K562 (cell line): ENCODE measurements around the gene SLC44A2. TPM values are rescaled to one million over a fixed set of nuclear protein-coding genes. Genes with fewer than 3 reads are reported as not detected.

Experiments
- ATAC-seq: fragments of 200-7000 bp; cut with Tn5 transposase; 3 replicates; pipeline ENCODE4 v1.9.1; 2020; ENCODE audit warnings: moderate library complexity
- BruUV-seq: library from RNA; stranded (reverse); fragments of 400-500 nt; replicated peaks from 2 replicates; lab custom pipeline; 2021; lab: Mats Ljungman, UMichigan
- CTCF ChIA-PET: fragments of 300-600 bp; formaldehyde crosslinking; extraction: SDS; loops from one replicate; lab custom pipeline; 2021; ENCODE audit warnings: low intra/inter-chr PET ratio; lab: Yijun Ruan, JAX
- POLR2A ChIA-PET: fragments of 300-600, 350-650 bp; sonication (Branson Sonifier 250); formaldehyde crosslinking; extraction: SDS; loops from one replicate; lab custom pipeline; 2021; ENCODE audit warnings: antibody characterized with exemption, inconsistent platforms; lab: Yijun Ruan, JAX
- DNase-seq, 4 experiments: peaks; one replicate each; pipeline versions ENCODE4 v3.0.0 to v3.0.0-alpha.2; 2011 to 2018; ENCODE audit warnings: low spot score in 3 of 4, mixed read lengths in 3 of 4; ENCODE audit errors: extremely low read depth in 1 of 4
- FAIRE-seq: peaks from 2 replicates; lab custom pipeline; 2011; peaks lifted over from hg19 to GRCh38; lab: Jason Lieb, UNC
- H2AFZ ChIP-seq: 2 replicates; pipeline ENCODE4 v1.6.0; 2011; ENCODE audit warnings: low read depth, low read length, control low read depth, inconsistent platforms
- H3K27ac ChIP-seq: fragments of 200-600 bp; 3 replicates; pipeline ENCODE4 v1.8.0; 2011; ENCODE audit warnings: low read depth, mild to moderate bottlenecking, control low read depth, inconsistent platforms, low read length, moderate library complexity, mixed read lengths; ENCODE audit errors: extremely low read depth
- H3K27me3 ChIP-seq, 2 experiments: fragments of 300-600 bp in 1 of 2; 2 replicates in 1 of 2; 3 replicates in 1 of 2; pipeline versions ENCODE4 v1.6.0 to v1.8.0; 2011; ENCODE audit warnings: inconsistent platforms in 2 of 2, low read length in 2 of 2, mild to moderate bottlenecking in 1 of 2, mixed read lengths in 1 of 2, moderate library complexity in 1 of 2; ENCODE audit not compliant: control insufficient read depth in 2 of 2, insufficient read depth in 2 of 2
- H3K36me3 ChIP-seq: fragments of 300-600 bp; 3 replicates; pipeline ENCODE4 v1.8.0; 2011; ENCODE audit warnings: mild to moderate bottlenecking, low read length, inconsistent platforms; ENCODE audit not compliant: control insufficient read depth, insufficient read depth
- H3K4me1 ChIP-seq, 2 experiments: fragments of 200-600 bp in 1 of 2; replicated peaks in 1 of 2; 2 replicates in 1 of 2; 3 replicates in 1 of 2; pipeline versions ENCODE4 v1.5.1 to v1.8.0; 2011; ENCODE audit warnings: inconsistent platforms in 2 of 2, low read length in 2 of 2, mild to moderate bottlenecking in 1 of 2, mixed read lengths in 1 of 2, moderate library complexity in 1 of 2; ENCODE audit not compliant: control insufficient read depth in 2 of 2, insufficient read depth in 2 of 2
- H3K4me2 ChIP-seq: 2 replicates; pipeline ENCODE4 v1.6.1; 2011; ENCODE audit warnings: low read length, control low read depth, inconsistent platforms, mixed read lengths; ENCODE audit not compliant: insufficient read depth
- H3K4me3 ChIP-seq: fragments of 200-600 bp; sonication (generic), shearing (Covaris generic); 2 replicates; pipeline ENCODE4 v1.5.1; 2016; ENCODE audit warnings: control low read depth, inconsistent platforms
- H3K79me2 ChIP-seq: fragments of 200-600 bp; 3 replicates; pipeline ENCODE4 v1.8.0; 2011; ENCODE audit warnings: low read length, inconsistent platforms; ENCODE audit not compliant: control insufficient read depth, insufficient read depth
- H3K9ac ChIP-seq, 2 experiments: 2 replicates each; pipeline versions ENCODE4 v1.6.0 to v1.6.1; 2011; ENCODE audit warnings: low read depth in 2 of 2, low read length in 2 of 2, control low read depth in 1 of 2, inconsistent platforms in 1 of 2, mild to moderate bottlenecking in 1 of 2, mixed read lengths in 1 of 2; ENCODE audit not compliant: insufficient read depth in 1 of 2
- H3K9me1 ChIP-seq: one replicate; pipeline ENCODE4 v1.6.0; 2011; ENCODE audit warnings: inconsistent platforms, mild to moderate bottlenecking, low read length, moderate library complexity; ENCODE audit not compliant: control insufficient read depth, insufficient read depth
- H3K9me3 ChIP-seq: replicated peaks from 2 replicates; pipeline ENCODE4 v1.5.1; 2011; ENCODE audit warnings: low read depth, low read length, inconsistent platforms; ENCODE audit not compliant: control insufficient read depth, insufficient read depth
- H4K20me1 ChIP-seq: replicated peaks from 2 replicates; pipeline ENCODE4 v1.6.1; 2011; ENCODE audit warnings: low read length, inconsistent platforms, mixed read lengths; ENCODE audit not compliant: control insufficient read depth, insufficient read depth
- EHMT2 ChIP-seq: fragments of 450-650 bp; IDR thresholded peaks from 2 replicates; pipeline ENCODE4 v1.6.1; 2018; ENCODE audit warnings: antibody characterized with exemption
- KDM5B ChIP-seq: fragments of 200-600 bp; sonication (generic); IDR thresholded peaks from 2 replicates; pipeline ENCODE4 v1.6.1; 2012; ENCODE audit warnings: low read depth, mild to moderate bottlenecking, moderate library complexity, low read length, control low read depth, inconsistent platforms; ENCODE audit not compliant: insufficient replicate concordance
- NR3C1 ChIP-seq: sonication (generic); formaldehyde crosslinking; IDR thresholded peaks from 2 replicates; pipeline ENCODE4 v1.8.1; 2022; ENCODE audit warnings: missing genetic modification reagents
- POLR2AphosphoS2 ChIP-seq: IDR thresholded peaks from 2 replicates; pipeline ENCODE4 v1.6.1; 2012; ENCODE audit warnings: low read length, improper control_type of control experiment
- POLR2G ChIP-seq: fragments of 200-400 bp; formaldehyde crosslinking; IDR thresholded peaks from 2 replicates; pipeline ENCODE4 v1.6.1; 2017; ENCODE audit warnings: low read depth, mild to moderate bottlenecking, antibody characterized with exemption, low read length, moderate library complexity
- SAFB ChIP-seq: fragments of 200-400 bp; formaldehyde crosslinking; IDR thresholded peaks from 2 replicates; pipeline ENCODE4 v1.6.1; 2017; ENCODE audit warnings: low read depth, low read length, borderline replicate concordance
- SMAD4 ChIP-seq: fragments of 250-450 bp; sonication (Bioruptor Pico); conservative IDR thresholded peaks from 2 replicates; pipeline ENCODE4 v1.8.0; 2021; ENCODE audit warnings: inconsistent platforms, mild to moderate bottlenecking, moderate library complexity
- TAF1 ChIP-seq: IDR thresholded peaks from 2 replicates; pipeline ENCODE4 v1.6.1; 2011; ENCODE audit warnings: mild to moderate bottlenecking, low read length, moderate library complexity; ENCODE audit not compliant: insufficient read depth, control insufficient read depth, severe bottlenecking; ENCODE audit errors: extremely low read depth
- ZNF12 ChIP-seq: sonication (generic); formaldehyde crosslinking; IDR thresholded peaks from 2 replicates; pipeline ENCODE4 v1.4.0; 2020; ENCODE audit warnings: mild to moderate bottlenecking, missing genetic modification reagents
- ZNF239 ChIP-seq: fragments of 250-450 bp; sonication (Bioruptor Pico); IDR thresholded peaks from 2 replicates; pipeline ENCODE4 v1.4.0; 2020; ENCODE audit warnings: mild to moderate bottlenecking
- ZNF609 ChIP-seq: sonication (generic); formaldehyde crosslinking; IDR thresholded peaks from 2 replicates; pipeline ENCODE4 v1.8.1; 2023; ENCODE audit warnings: missing genetic modification reagents, mild to moderate bottlenecking, borderline replicate concordance
- WGBS: fragments of 100-300 bp; shearing (Covaris generic); methylation state at CpG from one replicate; pipeline ENCODE4 v1.1.6; 2016; ENCODE audit warnings: low coverage, mixed read lengths; ENCODE audit not compliant: insufficient coverage; ENCODE audit errors: missing lambda C conversion rate; 5-methylcytosine and 5-hydroxymethylcytosine counted together
- in situ Hi-C: fragments of 300-500 bp; cut with MboI; formaldehyde crosslinking; loops from 4 replicates; pipeline ENCODE4 v1.15.0; 2018; ENCODE audit warnings: inconsistent platforms, mixed read lengths
- intact Hi-C: fragments of 100-400 bp; cut with micrococcal nuclease; formaldehyde crosslinking; loops from 2 replicates; pipeline ENCODE4 v1.14.2; 2022
- polyA plus RNA-seq, 8 experiments: library from polyadenylated mRNA; depleted of rRNA in 4 of 8; stranded (reverse) in 5 of 8; unstranded in 3 of 8; fragments of >200 nt; fragmentation: Nextera tagmentation in 2 of 8; fragmentation: Illumina TruSeq in 1 of 8; extraction: Ambion mirVana in 2 of 8; extraction: Trizol in 1 of 8; gene quantifications; 2 replicates each; pipeline versions ENCODE4 v1.2.1 to v1.2.3, GENCODE V29; 2011 to 2014; ENCODE audit warnings: inconsistent platforms in 1 of 8, missing spikeins in 1 of 8
- total RNA-seq, 7 experiments: library from RNA; depleted of rRNA in 6 of 7; stranded (reverse); fragments of >200 nt in 6 of 7; fragmentation: Illumina TruSeq in 2 of 7; extraction: Trizol in 2 of 7; gene quantifications; 2 replicates each; pipeline versions ENCODE4 v1.2.1 to v1.2.3, GENCODE V29; 2011 to 2021; ENCODE audit warnings: low replicate concordance in 1 of 7
- TF ChIP-seq, protein P1 (sequence below): sonication (generic); formaldehyde crosslinking; IDR thresholded peaks from 2 replicates; pipeline ENCODE4 v1.8.0; 2022; ENCODE audit warnings: missing genetic modification reagents, mild to moderate bottlenecking, moderate library complexity, borderline replicate concordance
- TF ChIP-seq, protein P2 (sequence below): fragments of 450-650 bp; IDR thresholded peaks from 2 replicates; pipeline ENCODE4 v1.6.1; 2016

The SLC44A2 gene
- total and polyA plus RNA-seq, 9 of the 15 experiments (the other 6 are each of a cell fraction or from before 2014, with no cell fraction given): 1.1 to 34.2 (median 8.1) TPM

GRCh38 chr19:10655457-10656312 lies 30.3 kb downstream of the SLC44A2 start:
- H4K20me1 ChIP-seq: peaks cover 53% of the 10 kb centered on the region
- peak overlapping the region; percentile 90 for H3K4me3 ChIP-seq
- peak overlapping the region; percentile 94 for H3K4me2 ChIP-seq
- in situ Hi-C loops (no loop called here), intact Hi-C loops (loop anchor here (2.0 kb wide), 1 partner anchor 39 kb away; no protein-coding TSS in a partner anchor)
- peak overlapping the region; percentile 99 for H3K27ac ChIP-seq
- no peak overlapping the region for H2AFZ ChIP-seq
- H3K79me2 ChIP-seq: peaks cover 84% of the 10 kb centered on the region
- H3K36me3 ChIP-seq: peaks cover 58% of the 10 kb centered on the region
- ATAC-seq (peak; percentile 32), DNase-seq (peak in 2 of 4 experiments; percentile 14 to 63), FAIRE-seq (peak; percentile 51)
- H3K9ac ChIP-seq: peak overlapping the region; percentile 99
- H3K4me1 ChIP-seq: peaks cover 44% of the 10 kb centered on the region in 2 experiments; a peak in 4 of 5 replicates
- H3K9me1 ChIP-seq: peaks cover 3% of the 10 kb centered on the region
- POLR2A ChIA-PET: interaction anchor here (0.6 to 2.6 kb wide), 13 partner anchors 9 to 385 kb away, joined by 3 to 8 read pairs (median 3); partner anchors contain the start of genes DNM2 and ICAM1
- CTCF ChIA-PET: interaction anchor here (0.6 to 1.2 kb wide), 2 partner anchors 44 to 111 kb away, joined by 3 read pairs; no protein-coding TSS in a partner anchor
- H3K9me3 ChIP-seq: no peaks in the 10 kb centered on the region
- no peaks in the 10 kb centered on the region for H3K27me3 ChIP-seq
- WGBS: under 1% methylated on average over 16 of the region's 16 CpGs
- TSS peak; percentile 52 for BruUV-seq
- TF ChIP-seq NR3C1 (CRISPR knock-in tag) (no peak), KDM5B (peak; percentile 29), POLR2AphosphoS2 (no peak), SMAD4 (CRISPR knock-in tag) (0 out of 2 replicates have a peak, but pooled peaks have one; percentile 24), ZNF12 (CRISPR knock-in tag) (0 out of 2 replicates have a peak, but pooled peaks have one; percentile 37), SAFB (no peak), ZNF609 (0 out of 2 replicates have a peak, but pooled peaks have one; percentile 22), POLR2G (peak; percentile 44), ZNF239 (CRISPR knock-in tag) (no peak), EHMT2 (no peak), TAF1 (no peak)
- TF ChIP-seq, protein P1, sequence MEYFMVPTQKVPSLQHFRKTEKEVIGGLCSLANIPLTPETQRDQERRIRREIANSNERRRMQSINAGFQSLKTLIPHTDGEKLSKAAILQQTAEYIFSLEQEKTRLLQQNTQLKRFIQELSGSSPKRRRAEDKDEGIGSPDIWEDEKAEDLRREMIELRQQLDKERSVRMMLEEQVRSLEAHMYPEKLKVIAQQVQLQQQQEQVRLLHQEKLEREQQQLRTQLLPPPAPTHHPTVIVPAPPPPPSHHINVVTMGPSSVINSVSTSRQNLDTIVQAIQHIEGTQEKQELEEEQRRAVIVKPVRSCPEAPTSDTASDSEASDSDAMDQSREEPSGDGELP (CRISPR knock-in tag): peak; percentile 79; the same call in 1 of the 2 replicates
- TF ChIP-seq, protein P2, sequence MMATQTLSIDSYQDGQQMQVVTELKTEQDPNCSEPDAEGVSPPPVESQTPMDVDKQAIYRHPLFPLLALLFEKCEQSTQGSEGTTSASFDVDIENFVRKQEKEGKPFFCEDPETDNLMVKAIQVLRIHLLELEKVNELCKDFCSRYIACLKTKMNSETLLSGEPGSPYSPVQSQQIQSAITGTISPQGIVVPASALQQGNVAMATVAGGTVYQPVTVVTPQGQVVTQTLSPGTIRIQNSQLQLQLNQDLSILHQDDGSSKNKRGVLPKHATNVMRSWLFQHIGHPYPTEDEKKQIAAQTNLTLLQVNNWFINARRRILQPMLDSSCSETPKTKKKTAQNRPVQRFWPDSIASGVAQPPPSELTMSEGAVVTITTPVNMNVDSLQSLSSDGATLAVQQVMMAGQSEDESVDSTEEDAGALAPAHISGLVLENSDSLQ: no peak
